ENCODE results near the gene ASB2. TPM values are rescaled to one million over a fixed set of nuclear protein-coding genes. Genes with fewer than 3 reads are reported as not detected.

The ASB2 gene
- total and polyA plus RNA-seq, 2 donors, result 2.6 to 3.7 TPM

DNA sequence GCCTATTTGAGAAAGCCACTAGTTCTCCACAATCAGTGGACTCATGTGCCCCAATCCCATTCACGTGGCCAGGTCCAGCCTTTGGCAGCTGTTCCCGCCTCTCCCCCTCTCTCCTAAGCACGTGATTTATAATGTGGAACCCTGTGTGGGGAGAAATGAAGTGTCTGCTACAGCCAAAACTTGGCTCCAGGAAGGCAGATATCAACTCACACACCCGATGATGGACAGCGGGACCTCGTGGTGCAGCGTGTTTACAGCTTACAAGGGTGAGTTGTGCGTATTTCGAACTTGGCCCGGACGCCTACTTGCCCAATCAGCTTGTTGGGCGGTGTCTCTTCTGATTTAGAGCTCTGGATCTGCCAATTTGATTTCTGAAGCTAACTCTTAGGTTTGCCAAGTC lies 87.4 kb downstream of the ASB2 start:
- no peaks in the 10 kb centered on the region for H3K4me1 ChIP-seq (ENCODE audit: control insufficient read depth in 2 of 2, insufficient read depth in 2 of 2, low read length in 2 of 2)
- DNase-seq (ENCODE audit: low read depth in 6 of 9, low spot score in 9 of 9), result no peak
- no peaks in the 10 kb centered on the region for H3K9me3 ChIP-seq (ENCODE audit: control insufficient read depth in 2 of 2, insufficient read depth in 1 of 2, low read length in 1 of 2)
- no peak overlapping the region for H3K4me3 ChIP-seq (ENCODE audit: low read length in 2 of 2)
- WGBS, result 73% methylated on average over 12 of the region's 12 CpGs
- no peak overlapping the region for H3K27ac ChIP-seq (ENCODE audit: low read depth in 1 of 2, low read length in 1 of 2)
- H3K36me3 ChIP-seq (ENCODE audit: control insufficient read depth in 2 of 2, insufficient read depth in 2 of 2, low read length in 1 of 2), result no peaks in the 10 kb centered on the region
- peaks cover 0 to 18% of the 10 kb centered on the region in 2 donors for H3K27me3 ChIP-seq (ENCODE audit: control insufficient read depth in 2 of 2, insufficient read depth in 1 of 2, low read length in 1 of 2)

- WGBS, result 19% methylated on average over 1 of the region's 1 CpG
- Histone ChIP-seq H3K27ac (ENCODE audit: low read depth in 1 of 2, low read length in 1 of 2) (no peak overlapping the region), H3K27me3 (ENCODE audit: control insufficient read depth in 2 of 2, insufficient read depth in 1 of 2, low read length in 1 of 2) (no peaks in the 10 kb centered on the region), H3K9me3 (ENCODE audit: control insufficient read depth in 2 of 2, insufficient read depth in 1 of 2, low read length in 1 of 2) (no peaks in the 10 kb centered on the region), H3K36me3 (ENCODE audit: control insufficient read depth in 2 of 2, insufficient read depth in 2 of 2, low read length in 1 of 2) (no peaks in the 10 kb centered on the region), H3K4me3 (ENCODE audit: low read length in 2 of 2) (no peak overlapping the region), H3K4me1 (ENCODE audit: control insufficient read depth in 2 of 2, insufficient read depth in 2 of 2, low read length in 2 of 2) (no peaks in the 10 kb centered on the region)
- DNase-seq (ENCODE audit: low read depth in 6 of 9, low spot score in 9 of 9), result no peak
These were observed 91.4 kb downstream of the ASB2 start for GRCh38 chr14:93884950-93885349.

Other genes starting within 250 kb of the ASB2 start
- gene PRIMA1, start 188.1 kb downstream of the ASB2 start, total RNA-seq, result 0.09 TPM
- gene PRIMA1, start 188.1 kb downstream of the ASB2 start, polyA plus RNA-seq, result 0.84 TPM
- not detected for gene FAM181A, start 49.2 kb downstream of the ASB2 start, total RNA-seq
- 0.11 TPM for gene FAM181A, start 49.2 kb downstream of the ASB2 start, polyA plus RNA-seq
- not detected for gene CCDC197, start 20.7 kb upstream of the ASB2 start, total RNA-seq
- not detected for gene CCDC197, start 20.7 kb upstream of the ASB2 start, polyA plus RNA-seq
- gene OTUB2, start 49.8 kb upstream of the ASB2 start, total RNA-seq, result 0.52 TPM
- gene OTUB2, start 49.8 kb upstream of the ASB2 start, polyA plus RNA-seq, result 0.27 TPM
- 191 TPM for gene DDX24, start 104.6 kb upstream of the ASB2 start, total RNA-seq
- 103 TPM for gene DDX24, start 104.6 kb upstream of the ASB2 start, polyA plus RNA-seq
- gene IFI27L1, start 104.7 kb upstream of the ASB2 start, total RNA-seq, result 26.4 TPM
- gene IFI27L1, start 104.7 kb upstream of the ASB2 start, polyA plus RNA-seq, result 16.7 TPM
- gene IFI27, start 134.2 kb upstream of the ASB2 start, total RNA-seq, result 360 TPM
- gene IFI27, start 134.2 kb upstream of the ASB2 start, polyA plus RNA-seq, result 839 TPM
- gene IFI27L2, start 153.0 kb upstream of the ASB2 start, total RNA-seq, result 79.1 TPM
- gene IFI27L2, start 153.0 kb upstream of the ASB2 start, polyA plus RNA-seq, result 118 TPM
- 0.24 TPM for gene PPP4R4, start 197.8 kb upstream of the ASB2 start, total RNA-seq
- gene PPP4R4, start 197.8 kb upstream of the ASB2 start, polyA plus RNA-seq, result 1.3 TPM

All from thymus (tissue), 11 donors.